WTC11 (cell line): Measurements from ENCODE around the gene C9orf153.

Source experiments
- ARID4B ChIP-seq: sonication (generic); formaldehyde crosslinking; IDR thresholded peaks from 2 replicates; pipeline ENCODE4 v1.8.0; 2023; ENCODE audit warnings: missing genetic modification reagents, mild to moderate bottlenecking, borderline replicate concordance
- ATF3 ChIP-seq: sonication (generic); formaldehyde crosslinking; conservative IDR thresholded peaks from 2 replicates; pipeline ENCODE4 v1.8.1; 2022; ENCODE audit warnings: mild to moderate bottlenecking, missing genetic modification reagents
- ATF6 ChIP-seq: sonication (generic); formaldehyde crosslinking; IDR thresholded peaks from 2 replicates; pipeline ENCODE4 v1.8.1; 2023; ENCODE audit warnings: mild to moderate bottlenecking, missing genetic modification reagents
- CREM ChIP-seq: sonication (generic); formaldehyde crosslinking; IDR thresholded peaks from 2 replicates; pipeline ENCODE4 v1.8.1; 2022; ENCODE audit warnings: mild to moderate bottlenecking, missing genetic modification reagents, moderate library complexity
- CTCF ChIP-seq: fragments of 200-600 bp; IDR thresholded peaks from 2 replicates; pipeline ENCODE4 v1.8.0; 2022; ENCODE audit warnings: antibody characterized with exemption

GRCh38 chr9:86288499-86289198, 29.2 kb upstream of the C9orf153 start:
- TF ChIP-seq CTCF (no peak), CREM (CRISPR knock-in tag) (no peak), ATF3 (CRISPR knock-in tag) (no peak), ARID4B (CRISPR knock-in tag) (no peak), ATF6 (no peak)
